Measurements from ENCODE around the gene ILF3.

The ILF3 gene

DNA sequence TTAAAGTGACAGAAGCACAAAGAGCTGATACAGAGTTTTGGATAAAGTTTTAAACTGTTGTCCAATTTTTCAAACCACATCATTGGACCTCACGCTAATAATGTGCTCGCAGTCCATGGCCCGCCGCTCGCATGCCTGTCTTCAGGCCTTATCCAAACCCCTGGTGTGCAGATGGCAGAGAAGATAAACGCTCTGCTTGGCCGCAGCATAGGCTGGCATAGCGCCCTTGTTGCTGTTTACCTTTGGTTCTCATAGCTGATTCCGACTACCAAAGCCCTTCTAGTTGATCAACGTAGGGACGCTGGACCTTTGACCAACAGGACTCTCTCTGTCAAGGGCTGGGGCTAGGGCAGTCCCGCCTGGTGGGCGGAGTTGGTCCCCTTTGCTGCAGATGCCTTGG is 23.6 kb downstream of the ILF3 start:
- no peak for DNase-seq (ENCODE audit: low read depth)
- no peak overlapping the region for H3K4me3 ChIP-seq (ENCODE audit: low read length)
- TF ChIP-seq, protein P1, sequence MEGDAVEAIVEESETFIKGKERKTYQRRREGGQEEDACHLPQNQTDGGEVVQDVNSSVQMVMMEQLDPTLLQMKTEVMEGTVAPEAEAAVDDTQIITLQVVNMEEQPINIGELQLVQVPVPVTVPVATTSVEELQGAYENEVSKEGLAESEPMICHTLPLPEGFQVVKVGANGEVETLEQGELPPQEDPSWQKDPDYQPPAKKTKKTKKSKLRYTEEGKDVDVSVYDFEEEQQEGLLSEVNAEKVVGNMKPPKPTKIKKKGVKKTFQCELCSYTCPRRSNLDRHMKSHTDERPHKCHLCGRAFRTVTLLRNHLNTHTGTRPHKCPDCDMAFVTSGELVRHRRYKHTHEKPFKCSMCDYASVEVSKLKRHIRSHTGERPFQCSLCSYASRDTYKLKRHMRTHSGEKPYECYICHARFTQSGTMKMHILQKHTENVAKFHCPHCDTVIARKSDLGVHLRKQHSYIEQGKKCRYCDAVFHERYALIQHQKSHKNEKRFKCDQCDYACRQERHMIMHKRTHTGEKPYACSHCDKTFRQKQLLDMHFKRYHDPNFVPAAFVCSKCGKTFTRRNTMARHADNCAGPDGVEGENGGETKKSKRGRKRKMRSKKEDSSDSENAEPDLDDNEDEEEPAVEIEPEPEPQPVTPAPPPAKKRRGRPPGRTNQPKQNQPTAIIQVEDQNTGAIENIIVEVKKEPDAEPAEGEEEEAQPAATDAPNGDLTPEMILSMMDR (IDR thresholded peaks at IDR 0.05; ENCODE audit: insufficient read depth, low read depth, low read length, missing control alignments) = no peak

DNA sequence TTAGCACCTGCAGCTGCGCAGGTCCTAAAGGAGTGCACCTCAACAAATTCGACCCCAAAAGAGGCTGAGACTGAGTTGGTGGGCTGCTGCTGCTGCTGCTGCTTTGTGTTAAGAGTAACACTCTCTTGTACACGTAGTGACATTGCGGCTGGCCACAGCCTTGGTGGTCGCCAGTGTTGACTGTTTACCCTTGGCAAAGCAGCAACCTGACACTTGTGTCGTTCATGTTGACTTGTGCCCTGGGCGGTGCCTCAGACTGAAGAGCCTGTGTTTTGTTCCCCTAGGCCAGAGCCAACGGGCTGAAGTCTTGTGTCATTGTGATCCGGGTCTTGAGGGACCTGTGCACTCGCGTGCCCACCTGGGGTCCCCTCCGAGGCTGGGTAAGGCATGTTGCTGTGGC is 24.7 kb downstream of the ILF3 start:
- H3K4me3 ChIP-seq (ENCODE audit: low read length) = no peak overlapping the region
- TF ChIP-seq, protein P1 (IDR thresholded peaks at IDR 0.05; ENCODE audit: insufficient read depth, low read depth, low read length, missing control alignments) = no peak
- DNase-seq (ENCODE audit: low read depth) = no peak

DNA sequence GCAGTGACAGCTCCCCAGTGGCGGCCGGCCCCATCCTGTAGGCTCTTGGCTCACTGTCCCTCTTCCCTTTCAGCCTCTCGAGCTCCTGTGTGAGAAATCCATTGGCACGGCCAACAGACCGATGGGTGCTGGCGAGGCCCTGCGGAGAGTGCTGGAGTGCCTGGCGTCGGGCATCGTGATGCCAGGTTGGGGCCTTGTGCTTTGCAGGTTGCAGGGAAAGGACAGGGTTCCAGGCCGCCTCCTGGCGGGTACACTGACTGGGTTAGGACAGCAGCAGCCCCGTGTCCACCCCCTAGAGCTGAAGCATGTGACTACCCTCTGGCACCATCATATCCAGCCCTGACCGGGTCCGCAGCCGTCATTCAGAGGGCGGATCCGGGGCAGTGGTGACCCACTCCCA is 25.6 kb downstream of the ILF3 start:
- TF ChIP-seq, protein P1 (IDR thresholded peaks at IDR 0.05; ENCODE audit: insufficient read depth, low read depth, low read length, missing control alignments) = no peak
- DNase-seq (ENCODE audit: low read depth) = no peak
- no peak overlapping the region for H3K4me3 ChIP-seq (ENCODE audit: low read length)

DNA sequence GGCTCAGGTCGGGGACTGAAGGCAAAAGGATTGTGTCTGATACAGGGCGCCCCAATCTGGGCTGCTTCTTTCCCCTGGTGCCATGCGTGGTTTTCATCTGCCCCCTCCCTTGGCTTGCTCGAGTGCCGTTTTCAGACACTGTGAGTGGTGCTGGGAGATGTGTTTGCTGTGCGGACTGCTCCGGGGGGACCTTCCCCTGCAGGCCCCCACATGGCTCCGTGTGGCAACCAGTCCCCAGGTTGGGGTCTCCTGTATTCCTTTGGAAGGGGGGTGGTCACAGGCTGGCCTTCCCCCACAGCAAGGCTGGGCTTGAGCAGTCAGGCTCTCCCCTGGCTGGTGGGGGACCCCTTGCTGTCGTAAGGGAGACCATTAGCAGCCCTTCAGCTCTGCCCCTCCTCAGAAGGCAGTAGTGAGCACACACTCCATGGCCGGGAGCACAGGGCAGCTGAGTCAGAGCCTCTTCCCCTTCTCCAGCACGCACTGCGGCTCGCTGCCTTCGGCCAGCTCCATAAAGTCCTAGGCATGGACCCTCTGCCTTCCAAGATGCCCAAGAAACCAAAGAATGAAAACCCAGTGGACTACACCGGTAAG is 26.5 kb downstream of the ILF3 start:
- DNase-seq (ENCODE audit: low read depth) = no peak
- TF ChIP-seq, protein P1 (IDR thresholded peaks at IDR 0.05; ENCODE audit: insufficient read depth, low read depth, low read length, missing control alignments) = no peak

DNA sequence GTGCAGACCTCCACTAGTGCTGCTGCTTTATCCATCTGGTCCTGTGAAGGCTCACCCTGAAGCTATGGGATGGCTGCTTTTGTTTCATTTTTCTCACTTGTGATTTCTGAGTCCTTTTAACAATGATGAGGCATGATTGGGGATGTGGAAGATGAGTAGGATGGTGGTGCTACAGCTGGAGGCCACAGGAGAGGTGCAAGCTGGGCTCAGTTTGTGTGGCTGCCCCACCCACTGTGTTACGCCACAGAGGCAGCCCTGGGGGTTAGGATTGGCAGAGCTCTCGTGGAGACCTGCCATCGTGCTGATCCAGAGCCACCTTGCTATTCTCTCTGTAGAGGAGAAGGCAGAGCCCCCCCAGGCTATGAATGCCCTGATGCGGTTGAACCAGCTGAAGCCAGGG is 27.5 kb downstream of the ILF3 start:
- TF ChIP-seq, protein P1 (IDR thresholded peaks at IDR 0.05; ENCODE audit: insufficient read depth, low read depth, low read length, missing control alignments) = no peak
- no peak overlapping the region for H3K4me3 ChIP-seq (ENCODE audit: low read length)
- peak; percentile 23 for DNase-seq (ENCODE audit: low read depth)

More for the DNA sequence above, 26.5 kb downstream of the ILF3 start:
- no peak overlapping the region for H3K4me3 ChIP-seq (ENCODE audit: low read length)

DNA sequence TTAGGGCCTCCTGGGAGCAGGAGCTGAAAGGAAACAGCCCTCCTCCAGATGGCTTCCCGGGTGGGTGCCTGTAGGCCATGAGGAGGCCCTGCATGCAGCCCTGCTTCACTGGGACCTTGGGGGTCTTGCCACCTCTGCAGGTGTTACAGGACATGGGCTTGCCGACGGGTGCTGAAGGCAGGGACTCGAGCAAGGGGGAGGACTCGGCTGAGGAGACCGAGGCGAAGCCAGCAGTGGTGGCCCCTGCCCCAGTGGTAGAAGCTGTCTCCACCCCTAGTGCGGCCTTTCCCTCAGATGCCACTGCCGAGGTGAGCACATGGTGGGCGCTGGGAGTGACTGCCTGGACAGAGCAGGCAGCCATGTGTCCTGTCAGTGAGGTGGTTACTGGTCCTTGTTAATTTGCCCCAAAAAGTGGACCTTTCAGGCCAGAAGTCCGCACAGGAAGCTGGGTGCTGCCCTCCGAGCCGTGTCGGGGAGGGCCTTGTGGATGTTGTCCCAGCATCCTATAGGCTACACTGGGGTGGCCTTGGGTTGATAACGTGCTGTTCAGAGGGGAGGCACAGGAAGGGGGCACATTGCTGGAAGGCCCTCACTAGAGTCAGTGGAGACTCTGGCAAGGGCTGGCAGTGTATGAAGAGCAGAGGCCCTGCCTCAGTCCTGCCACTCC is 28.4 kb downstream of the ILF3 start:
- no peak for DNase-seq (ENCODE audit: low read depth)
- TF ChIP-seq, protein P1 (IDR thresholded peaks at IDR 0.05; ENCODE audit: insufficient read depth, low read depth, low read length, missing control alignments) = no peak
- no peak overlapping the region for H3K4me3 ChIP-seq (ENCODE audit: low read length)

DNA sequence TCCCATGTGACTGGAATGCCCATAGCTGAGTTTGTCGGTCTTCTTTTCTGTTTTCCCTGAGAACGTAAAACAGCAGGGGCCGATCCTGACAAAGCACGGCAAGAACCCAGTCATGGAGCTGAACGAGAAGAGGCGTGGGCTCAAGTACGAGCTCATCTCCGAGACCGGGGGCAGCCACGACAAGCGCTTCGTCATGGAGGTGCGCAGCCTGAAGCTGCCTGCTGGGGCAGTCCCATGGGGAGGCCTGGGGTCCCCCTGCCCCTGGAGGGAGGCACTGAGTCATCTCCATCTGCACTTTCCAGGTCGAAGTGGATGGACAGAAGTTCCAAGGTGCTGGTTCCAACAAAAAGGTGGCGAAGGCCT is 28.9 kb downstream of the ILF3 start:
- DNase-seq (ENCODE audit: low read depth) = no peak
- no peak overlapping the region for H3K4me3 ChIP-seq (ENCODE audit: low read length)
- TF ChIP-seq, protein P1 (IDR thresholded peaks at IDR 0.05; ENCODE audit: insufficient read depth, low read depth, low read length, missing control alignments) = no peak
